ENCODE measurements around the gene CERS2.

Gene CERS2

GRCh38 chr1:150974580-150975478, at the start of gene CERS2:
Gene CERS2, minus strand, starts transcription at chr1:150974835. Its CDS starts 5,745 bp downstream, at chr1:150969090.
- DNase-seq = peak; percentile 40 to 76

GRCh38 chr1:151013518-151013917, 38.9 kb upstream of the CERS2 start:
- DNase-seq = no peak

- no peak for DNase-seq
Measured at GRCh38 chr1:151012684-151013471, 38.2 kb upstream of the CERS2 start.

GRCh38 chr1:151011154-151011850, 36.7 kb upstream of the CERS2 start:
- DNase-seq = no peak

DNA sequence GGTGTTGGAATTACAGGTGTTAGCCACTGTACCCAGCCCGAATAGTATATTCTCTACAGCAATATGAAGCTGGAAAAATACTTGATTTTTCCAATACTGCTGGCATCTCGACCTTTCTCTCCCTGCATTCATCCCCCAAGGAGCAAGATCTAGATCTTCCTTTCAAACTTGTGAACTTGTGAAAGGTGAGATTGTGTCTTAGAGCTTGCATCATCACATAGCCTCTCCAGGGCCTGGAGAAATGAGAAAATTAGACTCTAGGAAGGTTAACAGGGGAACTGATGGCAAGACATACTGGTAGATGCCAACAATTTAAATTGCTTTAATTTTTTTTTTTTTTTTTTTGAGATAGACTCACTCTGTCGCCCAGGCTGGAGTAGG, 35.7 kb upstream of the CERS2 start:
- DNase-seq = no peak

DNA sequence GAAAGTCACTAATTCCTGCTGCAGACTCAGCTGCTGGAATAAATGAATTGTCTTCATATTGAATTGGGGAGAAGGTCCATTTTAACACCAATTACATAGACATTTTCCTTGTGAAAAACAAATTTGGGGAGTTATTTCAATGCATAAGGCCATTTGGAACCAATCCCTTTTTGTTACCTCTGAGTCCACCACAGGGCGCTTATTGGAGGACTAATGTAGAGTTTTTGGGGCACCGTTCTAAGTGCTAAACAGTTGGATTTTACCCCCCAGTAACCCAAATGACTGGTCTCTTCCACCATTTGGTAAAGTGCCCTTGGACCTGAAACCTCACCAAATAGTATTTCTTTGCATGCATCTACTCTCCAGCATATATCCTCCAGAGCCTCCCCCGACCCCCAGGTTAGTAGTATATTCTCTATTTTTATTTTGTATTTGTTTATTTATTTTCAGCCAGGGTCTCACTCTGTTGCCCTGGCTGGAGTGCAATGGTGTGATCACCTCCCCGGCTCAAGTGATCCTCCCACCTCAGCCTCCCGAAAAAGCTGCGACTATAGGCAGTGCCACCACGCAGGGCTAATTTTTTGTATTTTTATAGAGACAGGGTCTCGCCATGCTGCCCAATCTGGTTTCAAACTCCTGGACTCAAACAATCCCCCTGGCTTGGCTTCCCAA, 35.2 kb upstream of the CERS2 start:
- no peak for DNase-seq

DNA sequence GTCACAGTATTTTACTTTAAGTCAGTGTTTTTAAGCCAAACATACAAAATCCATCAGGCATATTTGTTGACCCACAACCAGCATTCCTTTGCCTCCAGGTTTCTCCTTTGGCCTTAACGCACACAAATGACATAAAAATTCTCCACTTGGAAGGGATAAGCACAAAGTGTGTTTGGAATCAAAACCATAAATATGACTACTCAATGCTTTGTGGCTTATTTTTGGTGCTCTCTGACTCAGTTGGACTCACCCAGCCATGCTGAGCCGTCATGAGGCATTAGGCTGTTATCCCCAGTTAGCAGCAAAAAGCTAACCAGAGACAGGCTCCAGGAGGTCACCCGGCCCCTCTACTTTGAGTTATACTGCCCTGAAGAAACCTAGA, 34.6 kb upstream of the CERS2 start:
- DNase-seq = no peak

DNA sequence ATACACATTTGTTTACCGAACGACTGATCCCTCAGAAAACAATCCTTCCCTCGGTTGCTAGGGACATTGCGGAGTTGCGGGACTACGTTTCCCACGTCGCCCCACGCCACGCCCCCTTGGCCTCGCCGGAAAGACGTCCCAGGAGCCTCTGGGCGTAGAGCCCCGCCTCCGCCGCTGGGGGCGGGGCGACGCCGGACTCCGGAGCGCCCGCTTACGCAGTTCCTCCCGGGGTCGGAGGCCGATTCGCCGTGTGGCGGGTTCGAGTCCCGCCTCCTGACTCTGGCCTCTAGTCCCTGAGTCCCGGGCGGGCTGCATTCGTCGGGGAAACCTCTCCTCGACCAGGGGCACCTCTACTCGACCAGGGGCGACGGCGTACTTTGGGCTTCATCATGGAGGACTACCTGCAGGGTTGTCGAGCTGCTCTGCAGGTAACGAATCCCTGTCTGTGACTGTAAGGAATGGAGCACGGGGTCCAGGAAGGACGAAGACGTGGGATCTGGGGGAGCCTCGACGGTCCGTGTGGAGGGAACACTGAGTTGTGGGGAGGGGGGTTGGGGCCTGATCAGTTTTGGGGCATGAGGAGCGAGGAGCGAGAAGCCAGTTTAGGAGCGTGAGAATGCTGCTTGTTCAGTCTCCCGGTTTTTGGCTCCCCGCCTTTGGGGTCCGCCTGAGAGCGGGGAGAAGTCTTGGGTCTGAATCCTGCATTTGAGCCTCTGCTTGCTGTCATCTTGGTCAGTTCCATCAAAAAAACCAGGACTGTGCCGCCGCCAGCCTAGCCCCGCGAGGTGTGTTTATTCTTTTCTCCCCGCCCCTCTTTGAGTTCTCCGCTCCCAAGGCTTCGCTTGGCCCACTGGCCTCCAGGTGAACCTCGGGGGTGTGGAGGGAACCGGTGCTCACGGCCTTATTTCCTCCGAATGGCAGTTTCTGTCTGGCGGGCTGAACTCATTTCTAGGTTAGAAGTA, 33.9 kb upstream of the CERS2 start, which contains the start of gene PRUNE1:
Gene PRUNE1, plus strand, starts transcription at position 206 of the 962 bp plus-strand sequence. Its CDS starts 184 bp downstream, at position 390.
- DNase-seq = peak; percentile 96 to 98

- no peak for DNase-seq
Measured at GRCh38 chr1:151007853-151008243, 33.2 kb upstream of the CERS2 start.

DNA sequence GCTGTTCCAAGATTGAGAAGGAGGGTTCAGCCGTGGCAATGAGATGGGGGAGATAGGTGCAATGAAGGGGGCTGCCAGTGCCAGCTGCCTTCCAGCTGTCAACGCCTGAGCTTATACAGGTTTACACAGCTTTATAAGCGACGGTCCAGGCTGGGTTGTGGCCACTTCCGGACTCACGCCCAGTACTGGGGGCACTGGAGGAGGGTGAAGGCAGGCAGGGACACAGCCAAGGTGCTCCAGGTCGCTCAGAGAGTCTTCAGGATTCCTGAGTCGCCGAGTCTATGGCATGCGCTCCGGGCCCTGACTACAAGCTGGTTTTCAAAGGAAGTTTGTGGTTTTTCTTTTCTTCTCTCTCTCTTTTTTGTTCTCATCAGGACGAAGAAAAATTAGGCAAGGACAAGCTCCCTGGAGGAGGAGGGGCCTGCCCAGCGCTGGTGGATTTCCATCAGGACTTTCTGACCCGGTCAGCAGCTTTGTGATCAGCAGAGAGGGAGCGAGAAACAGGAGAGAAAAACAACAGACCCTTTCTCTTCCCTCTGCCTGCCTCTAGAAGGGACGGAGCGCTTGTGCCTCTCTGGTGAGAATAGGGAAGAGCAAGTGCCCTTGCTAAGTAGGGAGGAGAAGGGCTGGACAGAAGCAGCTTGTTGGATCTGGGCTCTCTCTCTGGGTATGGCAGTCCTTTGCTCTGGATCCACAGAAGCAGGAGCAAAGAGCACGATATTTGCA, 31.9 kb upstream of the CERS2 start, which contains the start of gene MINDY1:
Gene MINDY1, minus strand, starts transcription at position 576 of the 726 bp plus-strand sequence. CDS start 4,285 bp downstream, outside the sequence.
- DNase-seq = peak; percentile 66 to 80

DNA sequence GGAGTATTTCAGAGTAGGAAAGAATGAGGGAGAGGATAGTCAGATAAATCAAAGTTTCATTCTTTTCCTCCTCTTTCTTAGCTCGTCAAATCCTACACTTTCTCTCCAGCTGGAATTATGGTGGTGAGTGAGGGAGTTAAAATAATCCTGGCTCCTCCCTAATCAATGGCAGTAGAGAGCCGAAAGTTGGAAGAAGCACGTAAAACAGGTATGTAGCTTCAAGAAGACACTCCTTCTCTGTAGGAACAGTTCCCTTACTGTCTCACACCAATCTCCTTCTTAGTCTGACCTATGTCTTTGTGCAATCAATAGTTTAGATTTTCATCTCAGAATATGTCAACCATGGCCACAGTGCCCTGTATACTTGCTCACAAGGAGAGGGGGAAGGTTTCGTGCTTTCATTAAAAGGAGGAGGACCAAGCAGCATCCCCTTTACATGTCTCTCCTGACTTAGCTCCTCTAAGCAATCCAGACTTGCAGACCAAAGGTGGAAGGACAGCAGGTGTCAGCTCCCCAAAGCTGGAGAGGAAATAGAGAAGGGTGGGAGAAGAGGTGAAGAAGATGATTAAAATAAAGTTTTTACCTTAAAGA, 31.2 kb upstream of the CERS2 start:
- no peak for DNase-seq

DNA sequence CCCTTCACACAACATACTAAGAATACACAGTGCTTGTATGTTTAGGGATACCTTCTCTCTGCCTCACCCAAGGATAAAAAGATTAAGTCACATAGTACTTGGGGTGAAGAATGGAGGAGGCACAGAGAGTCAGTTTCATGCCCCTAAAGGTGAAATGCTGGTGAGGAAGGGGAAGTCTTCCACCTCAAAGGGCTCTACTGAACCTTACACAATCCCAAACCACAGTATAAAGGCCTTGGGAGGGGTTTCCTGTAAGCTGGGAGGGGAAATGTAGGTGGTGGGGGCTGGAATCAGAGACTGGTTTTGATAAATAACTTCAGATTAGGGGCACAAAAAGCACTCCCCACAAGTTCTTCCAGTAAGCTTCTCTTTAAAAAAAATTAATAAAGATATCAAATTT, 28.5 kb upstream of the CERS2 start:
- no peak for DNase-seq

DNA sequence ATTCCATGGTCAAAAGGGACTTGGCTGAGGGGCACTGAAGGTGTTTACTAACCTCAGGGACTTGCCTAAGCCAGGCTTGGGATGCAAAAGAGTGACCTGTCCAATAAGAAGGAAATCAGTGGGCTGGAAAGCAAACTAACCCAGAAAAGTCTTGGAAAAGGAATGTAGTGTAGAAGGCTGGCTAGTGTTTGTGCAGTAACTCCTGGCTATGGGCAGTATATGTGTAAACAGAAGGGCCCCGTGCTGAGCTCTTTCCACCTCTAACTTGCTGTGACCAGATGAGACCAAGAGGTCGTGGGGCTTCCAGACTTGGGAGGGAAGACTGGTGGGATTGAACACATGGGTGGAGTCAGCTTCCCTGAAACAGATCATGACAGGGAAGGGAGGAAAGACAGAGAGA, 28.0 kb upstream of the CERS2 start:
- DNase-seq = no peak

DNA sequence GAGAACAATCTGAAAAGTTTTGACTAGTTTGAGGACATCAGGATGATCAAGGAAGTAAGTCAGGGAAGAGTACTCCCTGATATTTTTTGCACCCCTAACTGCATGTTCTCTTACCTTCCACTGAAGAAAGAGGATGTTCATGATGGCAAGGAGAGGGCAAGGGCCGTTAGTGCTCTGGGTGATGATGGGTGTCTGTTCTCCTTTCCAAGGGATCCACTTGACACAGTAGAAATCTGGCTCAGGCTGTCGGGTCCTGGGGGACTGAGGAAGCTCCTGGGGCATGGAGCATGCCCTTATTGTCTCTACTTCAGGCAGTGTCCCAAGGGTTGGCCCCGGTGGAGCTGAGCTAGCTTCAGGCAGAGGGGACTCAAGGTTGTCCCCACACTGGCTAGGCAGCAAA, 27.4 kb upstream of the CERS2 start:
- no peak for DNase-seq

GRCh38 chr1:151001602-151002001, 27.0 kb upstream of the CERS2 start:
- DNase-seq = no peak

GRCh38 chr1:151000408-151000807, 25.8 kb upstream of the CERS2 start:
- no peak for DNase-seq

- DNase-seq = no peak
Measured at GRCh38 chr1:150999926-151000325, 25.3 kb upstream of the CERS2 start.

DNA sequence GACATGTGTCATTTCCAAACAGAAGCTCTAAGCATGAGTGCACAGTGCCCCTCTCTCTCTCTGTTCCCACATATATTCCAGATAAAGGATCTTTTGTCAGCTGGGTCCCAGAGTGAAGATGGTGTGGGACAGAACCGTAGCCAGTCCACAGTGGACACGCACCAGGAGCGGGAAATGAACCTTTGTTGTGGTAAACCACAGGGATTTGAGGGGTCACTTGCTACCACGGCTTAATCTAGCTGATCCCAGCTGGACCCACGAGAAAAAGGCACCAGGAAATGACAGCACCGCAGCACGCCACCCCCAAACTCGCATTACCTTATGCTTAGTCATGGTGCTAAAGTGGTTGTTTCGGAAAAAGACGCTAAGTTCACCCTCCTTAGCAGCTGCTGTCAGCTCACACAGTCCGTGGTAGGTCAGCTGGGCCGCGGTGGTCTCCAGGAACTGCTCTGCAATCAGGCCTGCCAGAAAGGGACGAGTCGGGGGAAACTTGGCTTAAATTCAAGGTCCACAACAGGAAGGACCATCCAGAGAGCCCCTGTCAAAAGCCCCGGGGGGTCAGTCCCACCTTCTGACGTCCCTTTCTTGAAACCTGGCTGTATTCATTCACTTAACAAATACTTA, 24.5 kb upstream of the CERS2 start:
- no peak for DNase-seq

DNA sequence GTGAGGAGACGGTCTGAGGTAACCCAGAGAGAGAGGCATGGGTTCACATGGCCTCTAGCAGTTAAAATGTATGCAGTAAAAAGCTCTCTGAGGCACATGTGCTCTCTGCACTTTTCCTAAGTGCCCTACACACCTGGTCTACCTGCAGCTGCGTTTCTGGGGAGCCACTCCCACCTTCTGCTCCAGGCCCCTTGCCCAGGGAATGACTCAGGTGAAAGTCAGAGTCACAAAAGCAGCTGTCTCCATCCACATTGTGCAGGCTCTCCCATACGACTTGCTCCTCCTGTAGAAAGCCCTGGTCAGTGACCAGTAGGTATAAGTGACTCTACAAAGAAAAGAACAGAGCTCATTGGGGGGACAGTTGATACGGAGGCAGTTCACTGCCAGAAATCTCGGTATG, 23.3 kb upstream of the CERS2 start:
- no peak for DNase-seq
